OCI-LY7 (cell line): Measurements from ENCODE around the gene GRAMD1B. TPM values are rescaled to one million over a fixed set of nuclear protein-coding genes. Genes with fewer than 3 reads are reported as not detected.

Source experiments
- BruUV-seq: library from RNA; stranded (reverse); fragments of 400-500 nt; replicated peaks from 2 replicates; lab custom pipeline; 2021; lab: Mats Ljungman, UMichigan
- CTCF ChIA-PET: fragments of 300-600 bp; sonication (Branson Sonifier 250); formaldehyde crosslinking; loops from one replicate; lab custom pipeline; 2022; ENCODE audit warnings: antibody characterized with exemption; ENCODE audit not compliant: unreplicated experiment; lab: Charles Lee
- POLR2A ChIA-PET: fragments of 300-600 bp; sonication (Branson Sonifier 250); formaldehyde crosslinking; loops from one replicate; lab custom pipeline; 2022; ENCODE audit warnings: antibody characterized with exemption; lab: Charles Lee
- DNase-seq: peaks from one replicate; pipeline ENCODE4 v3.0.0-alpha.2; 2015; ENCODE audit warnings: low spot score
- H2AFZ ChIP-seq: fragments of 200-600 bp; sonication (generic), shearing (Covaris generic); 2 replicates; pipeline ENCODE4 v1.6.1; 2014; ENCODE audit warnings: mild to moderate bottlenecking, antibody characterized with exemption, low read length, moderate library complexity
- H3K27ac ChIP-seq: fragments of 200-600 bp; sonication (generic); 2 replicates; pipeline ENCODE4 v1.5.1; 2014; ENCODE audit warnings: mixed run types, low read depth, mild to moderate bottlenecking, moderate library complexity, low read length, inconsistent platforms; ENCODE audit not compliant: poor library complexity, severe bottlenecking
- H3K36me3 ChIP-seq: fragments of 200-600 bp; sonication (generic); 2 replicates; pipeline ENCODE4 v1.6.1; 2014; ENCODE audit warnings: mild to moderate bottlenecking, antibody characterized with exemption, low read length, moderate library complexity, mixed read lengths; ENCODE audit not compliant: insufficient read depth
- H3K4me1 ChIP-seq: fragments of 200-600 bp; sonication (generic); 2 replicates; pipeline ENCODE4 v1.5.1; 2014; ENCODE audit warnings: mild to moderate bottlenecking, low read length; ENCODE audit not compliant: insufficient read depth, poor library complexity, severe bottlenecking
- H3K4me2 ChIP-seq: fragments of 200-600 bp; sonication (generic); 2 replicates; pipeline ENCODE4 v1.6.1; 2014; ENCODE audit warnings: mild to moderate bottlenecking, low read length
- H3K4me3 ChIP-seq: fragments of 200-600 bp; sonication (generic); 2 replicates; pipeline ENCODE4 v1.5.1; 2014; ENCODE audit warnings: mild to moderate bottlenecking, low read depth, low read length; ENCODE audit not compliant: poor library complexity, severe bottlenecking
- H3K79me2 ChIP-seq: fragments of 200-600 bp; sonication (generic); 2 replicates; pipeline ENCODE4 v1.6.1; 2016; ENCODE audit warnings: low read depth, mild to moderate bottlenecking, low read length, moderate library complexity, mixed read lengths; ENCODE audit not compliant: insufficient read depth
- H3K9me2 ChIP-seq: fragments of 200-600 bp; sonication (generic); 2 replicates; pipeline ENCODE4 v1.6.1; 2016; ENCODE audit warnings: mild to moderate bottlenecking, low read length, mixed read lengths; ENCODE audit not compliant: insufficient read depth
- H3K9me3 ChIP-seq: fragments of 200-600 bp; sonication (generic); 2 replicates; pipeline ENCODE4 v1.6.1; 2014; ENCODE audit warnings: mild to moderate bottlenecking, mixed run types, low read length, mixed read lengths
- H4K20me1 ChIP-seq: fragments of 200-600 bp; sonication (generic); 2 replicates; pipeline ENCODE4 v1.6.1; 2014; ENCODE audit warnings: mild to moderate bottlenecking, antibody characterized with exemption, low read length, moderate library complexity, mixed read lengths; ENCODE audit not compliant: insufficient read depth
- EZH2phosphoT487 ChIP-seq: fragments of 200-600 bp; sonication (generic); IDR thresholded peaks from 2 replicates; pipeline ENCODE4 v1.6.1; 2018; ENCODE audit warnings: low read depth, borderline replicate concordance, mild to moderate bottlenecking, mixed run types, antibody characterized with exemption, low read length, moderate library complexity, mixed read lengths
- intact Hi-C: fragments of 100-400 bp; cut with micrococcal nuclease; formaldehyde crosslinking; loops from one replicate; pipeline ENCODE4 v1.10.0; 2022; ENCODE audit not compliant: unreplicated experiment
- total RNA-seq, 2 experiments: library from RNA; depleted of rRNA in 1 of 2; stranded (reverse); fragments of >200 nt in 1 of 2; shearing (Covaris generic) in 1 of 2; gene quantifications; 2 replicates each; pipeline ENCODE4 v1.2.3, GENCODE V29; 2014 to 2022
- TF ChIP-seq, protein P1 (sequence below): fragments of 200-600 bp; sonication (generic); conservative IDR thresholded peaks from 2 replicates; pipeline ENCODE4 v1.5.1; 2014; ENCODE audit warnings: mild to moderate bottlenecking, antibody characterized with exemption, low read length, moderate library complexity, mixed read lengths

Gene GRAMD1B
- total RNA-seq, 2 experiments from 2014 or later = 0.16 TPM; not detected in 1

DNA sequence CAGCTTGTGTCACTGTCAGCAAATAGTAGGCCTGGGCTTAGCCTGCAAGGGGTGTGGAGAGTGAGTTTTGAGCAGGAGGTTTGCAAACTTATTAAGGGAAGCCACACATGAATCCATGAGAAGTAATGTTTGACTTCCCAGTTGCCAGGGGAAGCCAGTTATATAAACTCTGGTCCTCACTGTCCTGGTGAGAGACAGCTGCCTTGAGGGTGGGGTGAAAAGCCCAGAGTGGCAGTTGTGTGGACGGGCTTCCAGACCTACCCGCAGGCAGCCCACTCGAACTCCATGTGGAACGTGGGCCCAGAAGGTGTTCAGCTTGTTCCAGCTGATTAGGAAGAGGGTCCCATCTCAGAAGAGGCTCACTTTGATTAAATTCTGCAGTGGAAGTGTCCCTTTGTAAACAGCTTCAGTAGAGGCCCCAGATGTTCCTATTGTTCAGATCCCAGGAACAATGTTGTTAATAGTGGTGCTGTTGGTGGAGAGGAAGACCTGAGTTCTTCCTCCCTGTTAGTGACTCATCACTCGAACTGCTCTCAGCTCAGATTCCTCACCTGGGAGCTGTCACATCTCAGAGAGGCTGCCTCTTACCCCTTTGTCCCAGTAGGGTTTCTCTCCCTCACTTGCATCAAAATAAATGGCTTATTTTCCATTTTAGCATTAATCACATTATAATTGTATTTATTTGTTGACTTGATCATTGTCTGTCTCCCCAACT is 63.4 kb downstream of the GRAMD1B start:
- BruUV-seq = no TSS peak
- intact Hi-C loops = no loop called here
- DNase-seq = no peak
- Histone ChIP-seq H3K4me2 (no peak overlapping the region), H3K27ac (no peak overlapping the region), H3K9me2 (no peaks in the 10 kb centered on the region), H4K20me1 (no peaks in the 10 kb centered on the region), H3K36me3 (no peaks in the 10 kb centered on the region), H2AFZ (no peak overlapping the region), H3K9me3 (no peaks in the 10 kb centered on the region), H3K4me3 (no peak overlapping the region), H3K4me1 (no peaks in the 10 kb centered on the region), H3K79me2 (no peaks in the 10 kb centered on the region)
- POLR2A ChIA-PET = interaction anchor here (0.6 kb wide), 1 partner anchor 98 kb away, joined by 3 read pairs; no protein-coding TSS in a partner anchor
- TF ChIP-seq, protein P1, sequence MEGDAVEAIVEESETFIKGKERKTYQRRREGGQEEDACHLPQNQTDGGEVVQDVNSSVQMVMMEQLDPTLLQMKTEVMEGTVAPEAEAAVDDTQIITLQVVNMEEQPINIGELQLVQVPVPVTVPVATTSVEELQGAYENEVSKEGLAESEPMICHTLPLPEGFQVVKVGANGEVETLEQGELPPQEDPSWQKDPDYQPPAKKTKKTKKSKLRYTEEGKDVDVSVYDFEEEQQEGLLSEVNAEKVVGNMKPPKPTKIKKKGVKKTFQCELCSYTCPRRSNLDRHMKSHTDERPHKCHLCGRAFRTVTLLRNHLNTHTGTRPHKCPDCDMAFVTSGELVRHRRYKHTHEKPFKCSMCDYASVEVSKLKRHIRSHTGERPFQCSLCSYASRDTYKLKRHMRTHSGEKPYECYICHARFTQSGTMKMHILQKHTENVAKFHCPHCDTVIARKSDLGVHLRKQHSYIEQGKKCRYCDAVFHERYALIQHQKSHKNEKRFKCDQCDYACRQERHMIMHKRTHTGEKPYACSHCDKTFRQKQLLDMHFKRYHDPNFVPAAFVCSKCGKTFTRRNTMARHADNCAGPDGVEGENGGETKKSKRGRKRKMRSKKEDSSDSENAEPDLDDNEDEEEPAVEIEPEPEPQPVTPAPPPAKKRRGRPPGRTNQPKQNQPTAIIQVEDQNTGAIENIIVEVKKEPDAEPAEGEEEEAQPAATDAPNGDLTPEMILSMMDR = no peak
- no peak for TF ChIP-seq EZH2phosphoT487
- CTCF ChIA-PET = no interaction called here

DNA sequence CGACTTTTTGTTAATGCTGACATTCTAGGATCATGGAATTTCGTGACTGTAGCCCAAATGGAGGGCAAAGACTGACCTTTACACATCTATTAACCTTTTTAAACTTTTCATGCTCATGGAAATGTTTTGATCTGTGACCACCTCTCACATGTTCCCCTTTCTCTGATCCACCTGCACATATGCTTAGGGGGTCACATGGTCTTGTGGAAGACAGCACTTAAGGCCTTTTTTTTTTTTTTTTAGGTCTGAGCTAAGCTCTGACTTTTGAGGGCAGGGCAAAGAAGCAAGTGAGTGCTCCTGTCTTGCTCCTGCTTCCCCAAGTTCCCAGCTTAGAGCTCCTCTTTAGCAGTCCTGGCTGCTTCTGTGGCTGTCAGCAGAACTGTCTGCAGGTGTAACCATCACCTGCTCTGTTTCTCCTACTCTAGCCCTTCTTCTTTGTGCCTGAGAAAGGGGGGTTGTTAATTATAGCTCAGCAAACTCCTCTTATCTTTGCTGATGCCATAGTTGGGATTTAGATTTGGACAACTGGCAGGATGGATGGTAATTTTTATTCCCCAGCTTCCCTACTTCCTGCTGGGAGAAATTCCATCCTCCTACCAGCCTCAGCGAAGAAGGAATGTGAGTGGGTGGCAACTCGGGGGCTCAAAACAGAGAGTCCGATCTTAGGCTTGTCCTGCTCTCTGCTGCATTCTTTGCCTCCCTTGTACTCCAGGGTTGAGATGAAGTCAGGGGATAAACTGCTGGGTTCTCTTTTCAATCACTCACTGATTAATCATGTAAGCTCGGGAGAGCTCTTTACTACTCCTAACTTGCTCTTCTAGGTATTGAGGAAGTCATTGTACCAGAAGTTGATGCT is 64.4 kb downstream of the GRAMD1B start:
- no peak for DNase-seq
- no TSS peak for BruUV-seq
- no peak overlapping the region for H2AFZ ChIP-seq
- no peak overlapping the region for H3K4me2 ChIP-seq
- H3K9me3 ChIP-seq = no peaks in the 10 kb centered on the region
- H3K36me3 ChIP-seq = no peaks in the 10 kb centered on the region
- no peaks in the 10 kb centered on the region for H3K79me2 ChIP-seq
- TF ChIP-seq EZH2phosphoT487 = no peak
- TF ChIP-seq, protein P1 = no peak
- H3K27ac ChIP-seq = no peak overlapping the region
- POLR2A ChIA-PET = no interaction called here
- CTCF ChIA-PET = no interaction called here
- intact Hi-C loops = no loop called here
- H3K4me1 ChIP-seq = no peaks in the 10 kb centered on the region
- no peaks in the 10 kb centered on the region for H4K20me1 ChIP-seq
- H3K4me3 ChIP-seq = no peak overlapping the region
- no peaks in the 10 kb centered on the region for H3K9me2 ChIP-seq

DNA sequence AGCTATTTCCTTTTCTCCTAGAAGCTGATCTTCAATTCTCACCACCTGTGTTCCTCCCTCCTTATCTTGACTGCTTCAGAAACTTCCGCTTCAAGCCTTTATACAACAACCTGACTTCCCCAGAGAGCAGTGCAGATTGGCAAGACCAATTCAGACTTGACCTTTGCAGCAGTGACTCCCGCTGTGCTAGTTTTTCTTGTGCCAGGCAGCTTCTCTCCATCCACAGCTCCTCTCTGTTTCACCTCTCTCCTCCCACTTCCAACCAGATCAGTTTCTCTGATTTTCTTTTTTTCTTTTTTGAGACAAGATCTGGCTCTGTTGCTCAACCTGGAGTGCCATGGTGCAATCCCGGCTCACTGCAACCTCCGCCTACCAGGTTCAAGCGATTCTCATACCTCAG is 74.3 kb downstream of the GRAMD1B start:
- ChIA-PET POLR2A (no interaction called here), CTCF (no interaction called here)
- no TSS peak for BruUV-seq
- TF ChIP-seq EZH2phosphoT487 = no peak
- TF ChIP-seq, protein P1 = no peak
- H3K79me2 ChIP-seq = no peaks in the 10 kb centered on the region
- no peaks in the 10 kb centered on the region for H4K20me1 ChIP-seq
- intact Hi-C loops = no loop called here
- H3K9me2 ChIP-seq = no peaks in the 10 kb centered on the region
- no peak for DNase-seq
- H3K4me2 ChIP-seq = no peak overlapping the region
- H3K4me1 ChIP-seq = no peaks in the 10 kb centered on the region
- H2AFZ ChIP-seq = no peak overlapping the region
- H3K27ac ChIP-seq = no peak overlapping the region
- H3K36me3 ChIP-seq = no peaks in the 10 kb centered on the region
- no peak overlapping the region for H3K4me3 ChIP-seq
- no peaks in the 10 kb centered on the region for H3K9me3 ChIP-seq
